Kidney (tissue), 14 donors: Measurements from ENCODE around the gene C11orf24. TPM values are rescaled to one million over a fixed set of nuclear protein-coding genes. Genes with fewer than 3 reads are reported as not detected.
A peak's percentile ranks its signal among the peaks of the same experiment; 100 is the strongest.

Experiments used
- DNase-seq, 5 donors: peaks; one replicate each; pipeline ENCODE4 v3.0.0-alpha.2; 2013 to 2020
- FAIRE-seq: peaks from 2 replicates; lab custom pipeline; 2012; peaks lifted over from hg19 to GRCh38; lab: Jason Lieb, UNC
- H3K27ac ChIP-seq, 2 donors: one replicate each; pipeline ENCODE4 v1.7.0; 2013; ENCODE audit warnings: low read depth in 2 of 2, low read length in 2 of 2, inconsistent platforms in 1 of 2
- H3K27me3 ChIP-seq: one replicate; pipeline ENCODE4 v1.7.1; 2013; ENCODE audit warnings: low read length, inconsistent platforms; ENCODE audit not compliant: control insufficient read depth, insufficient read depth
- H3K36me3 ChIP-seq, 3 donors: one replicate each; pipeline versions ENCODE4 v1.7.0 to v1.7.1; 2013; ENCODE audit warnings: low read length in 3 of 3, control low read depth in 1 of 3, inconsistent platforms in 1 of 3; ENCODE audit not compliant: insufficient read depth in 3 of 3, control insufficient read depth in 2 of 3
- H3K4me1 ChIP-seq, 3 donors: one replicate each; pipeline versions ENCODE4 v1.7.0 to v1.7.1; 2013; ENCODE audit warnings: low read length in 3 of 3, inconsistent platforms in 1 of 3, low read depth in 1 of 3; ENCODE audit not compliant: control insufficient read depth in 2 of 3, insufficient read depth in 2 of 3
- H3K4me3 ChIP-seq, 3 donors: one replicate each; pipeline versions ENCODE4 v1.7.0 to v1.8.1; 2013; ENCODE audit warnings: low read length in 3 of 3, control low read depth in 1 of 3, inconsistent platforms in 1 of 3
- H3K9ac ChIP-seq, 3 donors: one replicate each; pipeline versions ENCODE4 v1.7.0 to v1.7.1; 2013; ENCODE audit warnings: low read length in 3 of 3, control low read depth in 1 of 3, inconsistent platforms in 1 of 3
- H3K9me3 ChIP-seq, 3 donors: one replicate each; pipeline versions ENCODE4 v1.7.0 to v1.7.1; 2013; ENCODE audit warnings: low read length in 3 of 3, control low read depth in 1 of 3, inconsistent platforms in 1 of 3; ENCODE audit not compliant: control insufficient read depth in 2 of 3, insufficient read depth in 1 of 3
- intact Hi-C: fragments of 100-400 bp; cut with DNase I; formaldehyde crosslinking; loops from one replicate; pipeline ENCODE4 v1.11.1; 2022
- polyA plus RNA-seq: library from polyadenylated mRNA; stranded (reverse); fragments of 350-450 nt; fragmentation: Illumina TruSeq; extraction: RNeasy Lipid Tissue Mini Kit (QIAGEN cat#74804); gene quantifications from one replicate; pipeline ENCODE4 v1.2.3, GENCODE V29; 2014; ENCODE audit warnings: low read depth, low replicate concordance; ENCODE audit not compliant: insufficient read depth
- total RNA-seq: library from RNA; stranded (reverse); fragmentation: NEBNext Ultra II Directional; extraction: Animal tissue kit (Norgen Biotek cat#: 25700); gene quantifications from one replicate; pipeline ENCODE4 v1.2.1, GENCODE V29; 2021
- TF ChIP-seq, protein P1 (sequence below): IDR thresholded peaks from 3 replicates; pipeline ENCODE4 v1.5.1; 2012; ENCODE audit warnings: mild to moderate bottlenecking, moderate library complexity, borderline replicate concordance; ENCODE audit not compliant: insufficient read depth; ENCODE audit errors: extremely low read depth
- donor health status: control.
- donor health status: control.
- donor health status: control.
- donor health status: control.
- donor health status: control.
- donor health status: DM: yes; HTN: yes; CAD: no.
- donor health status: Normal renal cell carcinoma (clear cell type).

Gene C11orf24
- total and polyA plus RNA-seq, 2 donors from 2014 or later, result 18.6 to 31.7 TPM

DNA sequence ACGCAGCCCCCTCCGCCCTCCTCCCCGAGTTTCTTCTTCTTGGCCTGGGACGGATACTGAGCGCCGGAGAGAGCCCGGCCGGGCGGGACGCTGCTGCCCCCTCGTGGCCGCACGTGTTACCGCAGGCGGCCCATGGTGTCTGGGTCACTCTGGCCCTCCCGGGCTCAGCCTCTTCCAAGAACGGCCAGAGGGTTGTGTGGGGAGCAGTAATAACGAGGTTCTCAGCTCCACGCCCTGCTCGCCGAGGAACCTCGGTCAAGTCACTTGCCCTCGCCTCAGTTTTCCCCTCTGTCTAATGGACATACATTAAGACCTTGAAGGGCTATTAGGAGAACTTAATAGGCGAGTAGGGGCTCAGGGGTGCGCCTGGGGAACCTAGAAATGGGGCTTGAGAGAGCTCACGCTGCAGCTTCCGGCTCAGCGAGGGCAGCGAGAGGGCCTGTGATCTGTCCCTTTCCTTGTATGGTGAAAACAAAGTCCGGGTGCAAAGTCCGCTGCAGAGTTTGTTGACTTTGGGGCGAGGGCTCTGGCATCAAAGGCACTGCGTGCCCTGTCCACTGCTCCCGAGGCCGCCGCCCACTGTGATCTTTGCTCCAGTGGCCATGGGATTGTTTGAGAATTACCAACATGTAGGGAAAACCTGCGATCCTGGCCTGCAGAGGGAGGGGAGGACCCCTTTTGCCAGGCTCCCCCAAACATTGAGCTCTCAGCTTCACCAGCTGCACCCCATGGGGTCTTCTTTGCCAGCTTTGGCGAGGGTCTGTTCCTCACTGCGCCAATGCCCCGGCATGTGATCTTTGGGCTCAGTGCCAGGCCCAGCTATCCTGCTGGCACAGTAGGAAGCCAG, 26.3 kb upstream of the C11orf24 start:
- Histone ChIP-seq H3K4me1 (peaks cover 0 to 13% (median 0%) of the 10 kb centered on the region in 3 donors), H3K9me3 (no peaks in the 10 kb centered on the region), H3K27me3 (no peaks in the 10 kb centered on the region), H3K36me3 (no peaks in the 10 kb centered on the region), H3K27ac (peak overlapping the region; percentile 88), H3K9ac (peak overlapping the region in 1 of 3 donors; percentile 34), H3K4me3 (peak overlapping the region in 1 of 3 donors; percentile 23)
- DNase-seq (peak; percentile 73 to 87 (median 82)), FAIRE-seq (no peak)
- TF ChIP-seq, protein P1, sequence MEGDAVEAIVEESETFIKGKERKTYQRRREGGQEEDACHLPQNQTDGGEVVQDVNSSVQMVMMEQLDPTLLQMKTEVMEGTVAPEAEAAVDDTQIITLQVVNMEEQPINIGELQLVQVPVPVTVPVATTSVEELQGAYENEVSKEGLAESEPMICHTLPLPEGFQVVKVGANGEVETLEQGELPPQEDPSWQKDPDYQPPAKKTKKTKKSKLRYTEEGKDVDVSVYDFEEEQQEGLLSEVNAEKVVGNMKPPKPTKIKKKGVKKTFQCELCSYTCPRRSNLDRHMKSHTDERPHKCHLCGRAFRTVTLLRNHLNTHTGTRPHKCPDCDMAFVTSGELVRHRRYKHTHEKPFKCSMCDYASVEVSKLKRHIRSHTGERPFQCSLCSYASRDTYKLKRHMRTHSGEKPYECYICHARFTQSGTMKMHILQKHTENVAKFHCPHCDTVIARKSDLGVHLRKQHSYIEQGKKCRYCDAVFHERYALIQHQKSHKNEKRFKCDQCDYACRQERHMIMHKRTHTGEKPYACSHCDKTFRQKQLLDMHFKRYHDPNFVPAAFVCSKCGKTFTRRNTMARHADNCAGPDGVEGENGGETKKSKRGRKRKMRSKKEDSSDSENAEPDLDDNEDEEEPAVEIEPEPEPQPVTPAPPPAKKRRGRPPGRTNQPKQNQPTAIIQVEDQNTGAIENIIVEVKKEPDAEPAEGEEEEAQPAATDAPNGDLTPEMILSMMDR, result peak; percentile 93
- intact Hi-C loops, result loop anchor here (5.0 kb wide), 1 partner anchor 36 kb away; no protein-coding TSS in a partner anchor

DNA sequence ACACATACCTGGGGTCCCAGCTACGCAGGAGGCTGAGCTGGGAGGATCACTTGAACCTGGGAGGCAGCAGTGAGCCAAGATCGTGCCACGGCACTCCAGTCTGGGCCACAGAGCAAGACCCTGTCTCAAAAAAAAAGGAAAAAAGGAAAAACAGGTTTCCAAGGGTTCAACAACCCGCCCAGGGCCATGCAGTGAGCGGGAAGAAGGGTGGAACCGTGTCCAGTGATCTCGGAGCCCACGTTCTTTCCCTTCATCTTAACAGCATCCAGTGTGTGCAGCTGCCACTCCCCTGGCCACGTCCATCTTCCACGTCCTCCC, 25.7 kb upstream of the C11orf24 start:
- Histone ChIP-seq H3K27me3 (no peaks in the 10 kb centered on the region), H3K4me1 (peaks cover 0 to 13% (median 0%) of the 10 kb centered on the region in 3 donors), H3K9me3 (no peaks in the 10 kb centered on the region), H3K4me3 (no peak overlapping the region), H3K27ac (no peak overlapping the region), H3K36me3 (no peaks in the 10 kb centered on the region), H3K9ac (no peak overlapping the region)
- no peak for FAIRE-seq
- TF ChIP-seq, protein P1, result no peak
- DNase-seq, result no peak
- intact Hi-C loops, result loop anchor here (5.0 kb wide), 1 partner anchor 35 kb away; no protein-coding TSS in a partner anchor

DNA sequence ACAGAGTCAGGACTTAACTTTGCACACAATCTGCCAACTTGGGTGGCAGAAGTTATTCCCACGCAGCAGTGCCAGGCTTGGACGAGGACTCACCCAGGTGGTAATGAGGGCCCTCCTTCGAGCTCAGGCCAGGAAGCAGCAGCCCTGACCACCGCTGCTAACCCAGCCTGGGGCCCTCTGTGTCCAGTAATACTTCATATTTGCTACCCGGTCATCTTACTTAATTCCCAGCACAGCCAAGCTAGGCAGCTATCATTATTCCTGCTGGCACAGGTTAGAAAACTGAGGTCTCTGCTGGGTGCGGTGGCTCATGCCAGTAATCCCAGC, 25.2 kb upstream of the C11orf24 start:
- Histone ChIP-seq H3K27me3 (no peaks in the 10 kb centered on the region), H3K9ac (no peak overlapping the region), H3K4me3 (no peak overlapping the region), H3K27ac (no peak overlapping the region), H3K9me3 (no peaks in the 10 kb centered on the region), H3K36me3 (no peaks in the 10 kb centered on the region), H3K4me1 (peaks cover 0 to 13% (median 0%) of the 10 kb centered on the region in 3 donors)
- intact Hi-C loops, result loop anchor here (5.0 kb wide), 1 partner anchor 35 kb away; no protein-coding TSS in a partner anchor
- TF ChIP-seq, protein P1, result no peak
- FAIRE-seq (no peak), DNase-seq (no peak)
